Osteocyte (in vitro differentiated cells): ENCODE results near the gene NUP54. TPM values are rescaled to one million over a fixed set of nuclear protein-coding genes. Genes with fewer than 3 reads are reported as not detected.
A peak's percentile ranks its signal among the peaks of the same experiment; 100 is the strongest.

ENCODE experiments used
- DNase-seq: peaks from one replicate; pipeline ENCODE4 v3.0.0; 2021; ENCODE audit warnings: mixed read lengths; ENCODE audit not compliant: unreplicated experiment; ENCODE audit errors: extremely low spot score
- H3K27ac Mint-ChIP-seq: one replicate; pipeline ENCODE4 v1.8.0; 2021; ENCODE audit warnings: mild to moderate bottlenecking, mixed read lengths; ENCODE audit not compliant: unreplicated experiment
- H3K27me3 Mint-ChIP-seq: one replicate; pipeline ENCODE4 v1.8.0; 2021; ENCODE audit warnings: mixed read lengths; ENCODE audit not compliant: unreplicated experiment
- H3K36me3 Mint-ChIP-seq: one replicate; pipeline ENCODE4 v1.8.0; 2021; ENCODE audit warnings: mixed read lengths; ENCODE audit not compliant: unreplicated experiment
- H3K4me1 Mint-ChIP-seq: one replicate; pipeline ENCODE4 v1.8.0; 2021; ENCODE audit warnings: mixed read lengths; ENCODE audit not compliant: unreplicated experiment
- H3K4me3 Mint-ChIP-seq: one replicate; pipeline ENCODE4 v1.8.0; 2021; ENCODE audit warnings: mild to moderate bottlenecking, moderate library complexity, mixed read lengths; ENCODE audit not compliant: unreplicated experiment
- H3K9me3 Mint-ChIP-seq: one replicate; pipeline ENCODE4 v1.8.0; 2021; ENCODE audit warnings: mixed read lengths; ENCODE audit not compliant: unreplicated experiment
- total RNA-seq: library from RNA; stranded (reverse); gene quantifications from 2 replicates; pipeline ENCODE4 v1.2.1, GENCODE V29; 2021
- TF ChIP-seq, protein P1 (sequence below): fragments of 200-600 bp; sonication (generic); IDR thresholded peaks from 2 replicates; pipeline ENCODE4 v1.5.0; 2021; ENCODE audit warnings: antibody characterized with exemption, mild to moderate bottlenecking, moderate library complexity

Gene NUP54
- total RNA-seq, 1 donor from 2014 or later = 37.8 TPM

GRCh38 chr4:76091052-76091451, 57.1 kb downstream of the NUP54 start:
- H3K27ac Mint-ChIP-seq = no peak overlapping the region
- no peaks in the 10 kb centered on the region for H3K9me3 Mint-ChIP-seq
- peaks cover 6% of the 10 kb centered on the region for H3K4me1 Mint-ChIP-seq
- H3K27me3 Mint-ChIP-seq = peaks cover 30% of the 10 kb centered on the region
- TF ChIP-seq, protein P1, sequence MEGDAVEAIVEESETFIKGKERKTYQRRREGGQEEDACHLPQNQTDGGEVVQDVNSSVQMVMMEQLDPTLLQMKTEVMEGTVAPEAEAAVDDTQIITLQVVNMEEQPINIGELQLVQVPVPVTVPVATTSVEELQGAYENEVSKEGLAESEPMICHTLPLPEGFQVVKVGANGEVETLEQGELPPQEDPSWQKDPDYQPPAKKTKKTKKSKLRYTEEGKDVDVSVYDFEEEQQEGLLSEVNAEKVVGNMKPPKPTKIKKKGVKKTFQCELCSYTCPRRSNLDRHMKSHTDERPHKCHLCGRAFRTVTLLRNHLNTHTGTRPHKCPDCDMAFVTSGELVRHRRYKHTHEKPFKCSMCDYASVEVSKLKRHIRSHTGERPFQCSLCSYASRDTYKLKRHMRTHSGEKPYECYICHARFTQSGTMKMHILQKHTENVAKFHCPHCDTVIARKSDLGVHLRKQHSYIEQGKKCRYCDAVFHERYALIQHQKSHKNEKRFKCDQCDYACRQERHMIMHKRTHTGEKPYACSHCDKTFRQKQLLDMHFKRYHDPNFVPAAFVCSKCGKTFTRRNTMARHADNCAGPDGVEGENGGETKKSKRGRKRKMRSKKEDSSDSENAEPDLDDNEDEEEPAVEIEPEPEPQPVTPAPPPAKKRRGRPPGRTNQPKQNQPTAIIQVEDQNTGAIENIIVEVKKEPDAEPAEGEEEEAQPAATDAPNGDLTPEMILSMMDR = no peak
- no peak overlapping the region for H3K4me3 Mint-ChIP-seq
- no peak for DNase-seq
- H3K36me3 Mint-ChIP-seq = no peaks in the 10 kb centered on the region

DNA sequence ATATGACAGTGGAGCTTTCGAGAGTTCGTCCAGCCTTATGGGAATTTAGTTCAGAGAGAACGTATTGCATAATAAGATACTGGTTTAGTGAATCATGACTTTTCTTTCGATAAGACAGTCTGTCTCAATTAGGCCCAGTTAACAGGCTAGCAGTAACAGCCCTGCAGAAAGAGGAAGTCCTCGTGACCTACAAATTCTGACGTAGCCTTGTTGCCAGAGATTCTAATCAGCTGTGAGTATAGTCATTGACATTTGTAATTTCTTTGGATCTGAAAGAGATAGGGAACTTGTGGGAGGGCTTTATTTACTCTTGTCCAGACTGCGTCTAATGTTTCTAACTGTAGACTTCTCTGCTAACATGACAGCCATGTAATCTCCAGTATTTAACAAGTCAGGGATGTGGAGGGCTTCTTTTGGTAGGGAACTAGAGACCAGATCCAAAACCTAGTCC, 57.9 kb downstream of the NUP54 start:
- H3K36me3 Mint-ChIP-seq = no peaks in the 10 kb centered on the region
- H3K4me1 Mint-ChIP-seq = peaks cover 6% of the 10 kb centered on the region
- TF ChIP-seq, protein P1 = no peak
- no peak overlapping the region for H3K27ac Mint-ChIP-seq
- no peaks in the 10 kb centered on the region for H3K9me3 Mint-ChIP-seq
- no peak for DNase-seq
- no peak overlapping the region for H3K4me3 Mint-ChIP-seq
- H3K27me3 Mint-ChIP-seq = peaks cover 29% of the 10 kb centered on the region

DNA sequence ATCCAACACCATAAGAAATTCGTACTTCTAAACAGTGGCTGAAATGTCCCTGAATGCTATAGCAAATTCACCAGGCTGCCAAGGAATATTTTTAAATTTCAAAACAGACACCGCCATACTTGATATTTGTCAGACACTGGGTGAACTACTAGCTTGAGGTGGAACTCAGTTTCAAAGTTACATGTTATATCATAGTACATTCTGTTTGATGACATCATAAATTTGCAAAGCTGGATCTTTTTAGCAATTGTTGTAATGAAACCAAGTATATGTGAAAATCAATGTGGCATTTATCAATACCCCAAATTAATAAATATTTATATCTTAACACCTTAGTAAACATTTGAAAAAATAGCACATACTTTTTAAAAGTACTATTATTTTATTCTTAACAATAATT, 59.5 kb downstream of the NUP54 start:
- Mint-ChIP-seq H3K4me3 (no peak overlapping the region), H3K4me1 (peaks cover 6% of the 10 kb centered on the region), H3K36me3 (no peaks in the 10 kb centered on the region), H3K9me3 (no peaks in the 10 kb centered on the region), H3K27me3 (peaks cover 32% of the 10 kb centered on the region), H3K27ac (no peak overlapping the region)
- no peak for DNase-seq
- TF ChIP-seq, protein P1 = no peak

DNA sequence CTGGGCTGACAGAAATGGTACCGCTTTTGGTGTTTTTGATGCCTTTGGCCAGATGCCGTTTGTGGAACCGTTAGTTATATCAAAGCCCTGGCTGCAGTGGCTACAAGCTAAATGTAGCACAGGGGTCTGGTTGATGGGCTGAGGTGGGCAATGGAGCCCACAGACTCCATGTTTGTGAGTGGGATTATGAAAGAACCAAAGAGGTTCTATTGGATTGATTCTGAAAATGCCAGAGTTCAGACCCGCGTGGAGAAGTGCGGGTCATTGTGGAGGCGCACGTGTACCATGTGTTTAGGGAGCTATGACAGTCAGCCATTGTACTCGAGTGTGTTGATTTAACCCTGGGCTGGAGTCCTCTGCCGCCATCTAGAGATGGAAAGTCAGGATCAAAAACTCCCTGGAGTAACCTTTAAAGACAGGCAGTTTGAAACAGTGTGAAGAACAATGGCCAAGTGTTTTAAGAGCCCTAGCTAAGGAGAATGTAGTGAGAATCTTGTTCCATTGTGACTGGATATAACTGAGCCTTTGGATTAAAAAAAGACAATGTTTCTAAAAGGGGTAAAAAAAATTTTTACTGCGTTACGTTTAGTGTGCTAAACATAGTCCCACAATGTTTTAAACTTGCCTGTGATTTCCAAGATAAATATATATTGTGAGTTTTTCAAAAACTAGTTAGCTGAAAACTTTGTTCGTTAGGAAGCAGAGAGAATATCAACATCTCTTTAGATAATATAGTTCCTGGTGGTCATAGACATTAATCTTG, 61.0 kb downstream of the NUP54 start:
- Mint-ChIP-seq H3K36me3 (no peaks in the 10 kb centered on the region), H3K9me3 (no peaks in the 10 kb centered on the region), H3K27ac (no peak overlapping the region), H3K4me1 (peaks cover 6% of the 10 kb centered on the region), H3K4me3 (no peak overlapping the region), H3K27me3 (peaks cover 28% of the 10 kb centered on the region)
- TF ChIP-seq, protein P1 = peak; percentile 59
- DNase-seq = no peak

GRCh38 chr4:76084542-76084941, 63.7 kb downstream of the NUP54 start:
- no peaks in the 10 kb centered on the region for H3K36me3 Mint-ChIP-seq
- peaks cover 44% of the 10 kb centered on the region for H3K27me3 Mint-ChIP-seq

More at GRCh38 chr4:76084542-76084941, 63.7 kb downstream of the NUP54 start:
- H3K27ac Mint-ChIP-seq = no peak overlapping the region
- H3K9me3 Mint-ChIP-seq = no peaks in the 10 kb centered on the region
- TF ChIP-seq, protein P1 = no peak
- peaks cover 6% of the 10 kb centered on the region for H3K4me1 Mint-ChIP-seq
- no peak for DNase-seq
- H3K4me3 Mint-ChIP-seq = no peak overlapping the region
